ENCODE results near the gene EIPR1. TPM values are rescaled to one million over a fixed set of nuclear protein-coding genes. Genes with fewer than 3 reads are reported as not detected.

Gene EIPR1
- total RNA-seq, 1 experiment from 2014 or later: 69.5 TPM

DNA sequence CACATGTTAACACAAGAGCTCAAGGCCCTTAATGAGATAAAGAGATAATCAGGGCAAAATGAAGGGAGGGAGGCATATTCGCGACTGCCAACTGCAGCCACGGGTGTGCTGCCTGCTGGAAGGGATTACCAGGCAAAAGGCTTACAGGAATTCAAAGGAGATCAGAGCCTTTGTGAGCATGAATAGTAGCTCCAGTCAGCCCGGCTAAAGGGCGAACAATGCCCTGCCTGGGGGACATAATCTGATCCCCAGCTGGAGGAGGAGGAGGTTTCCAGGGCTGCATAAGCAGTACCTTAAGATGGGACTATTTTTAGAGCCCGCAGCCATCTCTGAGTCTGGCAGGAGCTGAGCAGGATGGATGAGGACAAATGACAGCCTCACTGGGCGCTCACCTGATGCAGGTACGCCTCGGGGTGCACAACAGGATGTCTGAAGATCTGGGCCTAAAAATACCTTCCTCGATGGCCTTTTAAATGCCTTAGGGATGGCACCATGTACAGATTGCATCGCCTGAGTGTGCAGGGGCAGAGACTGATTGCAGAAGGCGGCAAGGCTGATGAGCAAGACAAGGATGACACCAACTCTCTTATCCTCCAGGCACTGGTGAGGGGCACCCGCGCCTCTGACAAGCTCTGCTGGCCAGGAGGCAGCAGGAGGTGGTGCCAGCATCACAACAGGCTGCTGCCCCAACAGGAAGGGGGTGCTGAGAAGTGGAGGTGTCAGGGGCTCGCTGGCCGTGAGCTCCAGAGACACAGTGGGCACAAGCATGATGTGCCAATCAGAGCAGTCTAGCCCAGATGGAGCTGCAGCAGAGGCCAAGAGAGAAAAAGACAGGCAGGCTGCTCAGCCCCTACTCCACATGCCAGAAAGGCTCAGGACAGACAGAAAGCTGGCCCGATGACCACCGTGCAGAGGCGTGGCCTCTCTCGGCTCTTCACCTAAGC, 111.4 kb downstream of the EIPR1 start:
- in situ Hi-C loops (cut with HindIII; ENCODE audit: low sequenced_read_pairs): no loop called here
- DNase-seq (ENCODE audit: low spot score): peak; percentile 89

DNA sequence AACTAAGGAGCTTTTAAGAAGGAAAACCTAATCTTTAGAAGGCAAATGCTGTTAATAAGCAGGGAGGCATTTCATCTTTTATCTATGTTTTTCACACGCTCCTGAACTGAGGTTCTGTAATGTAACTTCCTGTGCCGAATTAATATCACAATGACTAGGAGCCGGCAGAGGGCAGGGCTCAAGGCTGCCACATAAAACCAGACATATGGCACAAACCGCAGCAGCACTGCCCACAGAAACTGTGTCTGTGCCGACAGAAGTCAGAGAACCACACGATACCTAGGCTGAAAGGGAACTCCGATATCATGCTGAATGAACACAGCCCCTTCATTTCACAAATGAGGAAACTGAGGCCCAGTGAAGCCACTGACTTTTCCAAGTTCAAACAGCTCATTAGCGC, 112.1 kb downstream of the EIPR1 start:
- in situ Hi-C loops (cut with HindIII; ENCODE audit: low sequenced_read_pairs): no loop called here
- DNase-seq (ENCODE audit: low spot score): no peak

DNA sequence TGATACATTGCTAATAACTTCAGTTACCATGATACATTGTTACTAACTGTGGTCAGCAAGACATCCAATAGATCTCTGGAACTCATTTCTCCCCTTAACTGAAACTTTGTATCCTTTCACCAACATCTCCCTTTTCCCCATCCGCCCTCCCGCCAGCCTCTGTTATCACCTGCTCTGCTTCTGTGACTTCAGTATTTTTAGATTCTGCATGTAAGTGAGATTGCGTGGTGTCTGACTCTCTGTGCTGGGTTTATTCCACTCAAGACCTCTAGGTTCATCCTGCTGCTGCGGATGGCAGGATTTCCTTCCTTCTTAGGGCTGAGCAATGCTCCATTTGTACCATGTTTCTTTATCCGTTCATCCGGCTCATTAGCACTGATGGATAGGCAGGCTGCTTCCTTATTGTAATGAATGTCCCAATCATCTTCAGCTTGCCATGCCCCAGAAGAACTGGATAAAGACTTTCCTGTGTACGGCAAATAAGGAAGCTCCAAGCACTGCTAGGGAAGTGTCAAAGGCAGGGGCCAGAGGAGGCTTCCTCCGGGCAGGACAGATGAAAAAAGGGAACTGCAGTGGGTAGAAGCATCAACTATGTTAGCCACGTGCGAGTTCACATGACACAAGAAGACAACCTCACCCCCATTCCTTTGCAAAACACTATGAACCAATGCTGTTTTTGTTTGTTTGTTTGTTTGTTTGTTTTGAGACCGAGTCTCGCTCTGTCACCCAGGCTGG, 113.4 kb downstream of the EIPR1 start:
- in situ Hi-C loops (cut with HindIII; ENCODE audit: low sequenced_read_pairs): no loop called here
- DNase-seq (ENCODE audit: low spot score): no peak

DNA sequence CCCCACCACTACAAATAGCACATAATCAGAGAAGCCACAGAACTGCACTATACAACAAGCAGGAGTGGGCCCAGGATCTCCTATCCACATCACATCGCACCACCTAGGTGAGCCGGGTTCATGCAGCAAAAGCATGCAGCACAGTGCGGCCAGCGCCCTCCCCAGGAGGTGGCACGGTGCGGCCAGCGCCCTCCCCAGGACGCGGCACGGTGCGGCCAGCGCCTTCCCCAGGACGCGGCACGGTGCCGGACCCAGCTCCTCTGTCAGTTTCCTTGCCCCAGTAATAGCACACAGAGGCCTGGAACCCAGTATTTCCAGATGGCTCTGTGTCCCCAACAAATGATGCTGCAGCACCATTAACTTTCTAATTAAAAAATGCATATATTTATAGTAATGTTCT, 114.1 kb downstream of the EIPR1 start:
- DNase-seq (ENCODE audit: low spot score): no peak
- in situ Hi-C loops (cut with HindIII; ENCODE audit: low sequenced_read_pairs): no loop called here

DNA sequence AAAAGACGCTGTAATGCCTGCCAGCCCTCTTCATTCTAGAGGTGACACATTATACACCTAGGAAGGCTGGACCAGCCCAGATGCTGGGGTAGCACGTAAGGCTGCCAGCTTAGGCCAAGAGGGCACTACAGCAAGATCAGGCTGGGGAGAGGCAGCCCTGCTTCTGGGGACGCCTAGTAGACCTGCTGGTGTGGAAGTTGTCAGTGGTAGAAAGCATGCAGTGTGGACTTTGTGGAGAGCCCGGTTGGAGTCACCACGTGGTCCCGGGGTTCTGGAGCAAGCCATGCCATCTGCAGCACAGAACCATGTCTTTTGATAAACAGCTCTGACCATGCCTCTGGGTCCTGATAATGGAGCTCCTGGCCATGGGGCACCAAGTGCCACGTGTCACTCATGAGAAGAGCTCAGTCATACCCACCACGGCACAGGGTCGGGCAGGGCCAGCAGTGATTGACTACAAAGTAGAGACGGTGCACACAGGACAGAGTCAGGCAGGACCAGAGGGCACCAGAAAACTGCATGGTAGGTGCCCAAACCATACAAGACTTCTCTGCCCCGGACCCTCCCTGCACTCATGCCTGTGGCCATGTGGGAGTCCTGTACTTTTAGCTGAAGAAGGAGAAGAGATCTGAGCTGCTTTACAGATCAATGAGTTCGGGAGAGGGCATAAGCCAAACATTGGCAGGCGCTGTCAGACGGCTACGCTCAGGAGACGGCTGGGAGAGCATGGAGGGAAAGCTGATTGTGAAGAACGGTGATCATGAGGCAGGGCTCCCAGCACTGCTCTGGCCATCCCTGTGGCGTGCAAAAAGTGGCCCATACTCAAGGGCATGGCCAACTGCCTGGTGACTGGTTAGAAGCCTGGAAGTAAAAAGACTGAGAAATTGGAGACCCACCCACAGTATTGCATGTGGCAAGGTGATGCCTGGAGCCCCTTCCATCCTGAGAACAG, 114.9 kb downstream of the EIPR1 start:
- in situ Hi-C loops (cut with HindIII; ENCODE audit: low sequenced_read_pairs): no loop called here
- DNase-seq (ENCODE audit: low spot score): no peak

DNA sequence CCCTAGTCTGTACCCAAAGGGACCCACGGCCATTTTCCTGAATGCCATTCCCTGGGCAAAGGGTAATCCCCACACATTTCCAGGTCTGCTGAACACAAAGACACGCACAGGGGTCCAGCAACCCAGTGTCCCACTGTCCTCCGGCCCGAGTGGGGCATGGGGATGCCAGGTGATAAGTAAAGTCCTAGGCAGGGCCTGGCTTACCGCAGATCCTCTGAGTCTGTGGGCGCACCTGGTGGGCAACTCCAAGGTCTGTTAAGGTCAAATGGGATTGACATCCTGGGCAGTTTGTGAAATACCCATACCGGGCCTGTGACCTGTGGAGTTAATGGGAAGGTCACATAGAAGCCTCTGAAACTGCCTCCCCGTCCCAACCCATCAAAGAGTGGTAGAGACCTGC, 116.1 kb downstream of the EIPR1 start:
- DNase-seq (ENCODE audit: low spot score): no peak
- in situ Hi-C loops (cut with HindIII; ENCODE audit: low sequenced_read_pairs): no loop called here

DNA sequence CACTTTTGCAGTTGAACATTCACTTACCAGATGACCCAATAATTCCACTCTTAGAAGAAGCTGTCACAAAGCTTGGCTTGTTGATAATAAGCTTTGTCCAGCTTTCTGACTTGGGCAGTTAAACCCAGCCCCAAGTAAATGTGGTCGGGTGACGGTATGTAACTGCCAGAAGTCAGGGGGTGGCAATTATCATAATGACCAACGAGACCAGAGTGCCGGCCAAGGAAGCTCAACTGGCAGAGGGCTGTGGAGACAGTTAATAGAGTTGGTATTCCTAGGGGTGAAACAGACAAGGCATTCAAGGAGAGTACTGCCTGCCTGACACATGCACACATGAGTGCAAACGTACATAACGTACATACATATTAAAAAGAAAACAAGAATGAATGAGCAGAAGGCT, 116.7 kb downstream of the EIPR1 start:
- no peak for DNase-seq (ENCODE audit: low spot score)
- in situ Hi-C loops (cut with HindIII; ENCODE audit: low sequenced_read_pairs): no loop called here

DNA sequence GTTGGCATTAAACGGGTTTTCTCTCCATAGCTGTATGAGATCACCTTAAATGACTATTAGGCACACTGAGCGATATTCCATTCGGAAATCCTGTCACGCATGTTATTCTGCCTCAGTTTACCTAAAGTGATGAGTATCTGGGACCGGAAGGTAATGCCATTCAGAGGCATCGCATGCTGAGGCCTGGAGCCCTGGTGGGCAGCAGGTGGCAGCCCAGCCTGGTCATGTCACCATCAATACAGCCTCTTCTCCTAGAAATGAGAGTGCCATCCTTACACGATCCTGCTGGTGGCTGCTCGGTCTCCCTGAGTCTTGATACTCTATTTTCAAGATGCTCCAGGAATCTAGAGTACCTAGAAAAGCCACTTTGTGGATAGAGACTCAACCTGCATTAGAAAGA, 119.8 kb downstream of the EIPR1 start:
- in situ Hi-C loops (cut with HindIII; ENCODE audit: low sequenced_read_pairs): no loop called here
- DNase-seq (ENCODE audit: low spot score): peak; percentile 57

DNA sequence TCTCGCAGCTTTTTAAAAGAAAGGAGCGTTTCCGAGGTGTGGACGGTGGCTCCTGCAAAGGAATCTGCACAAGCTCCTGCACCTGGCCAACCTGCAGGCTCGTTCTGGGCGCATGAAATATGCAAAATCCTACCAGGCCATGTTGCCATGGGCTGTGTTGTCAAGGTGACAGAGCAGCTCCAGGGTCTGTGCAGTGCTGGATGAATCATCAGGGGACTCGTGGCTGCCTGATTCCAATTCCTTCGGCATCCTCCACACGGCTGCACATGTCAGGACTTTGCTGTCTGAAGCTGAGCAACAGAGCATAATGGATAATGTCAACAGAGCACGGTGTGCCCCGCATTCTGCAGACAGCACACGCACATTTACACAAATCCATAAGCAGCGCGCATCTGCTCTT, 120.5 kb downstream of the EIPR1 start:
- DNase-seq (ENCODE audit: low spot score): peak; percentile 42
- in situ Hi-C loops (cut with HindIII; ENCODE audit: low sequenced_read_pairs): no loop called here

DNA sequence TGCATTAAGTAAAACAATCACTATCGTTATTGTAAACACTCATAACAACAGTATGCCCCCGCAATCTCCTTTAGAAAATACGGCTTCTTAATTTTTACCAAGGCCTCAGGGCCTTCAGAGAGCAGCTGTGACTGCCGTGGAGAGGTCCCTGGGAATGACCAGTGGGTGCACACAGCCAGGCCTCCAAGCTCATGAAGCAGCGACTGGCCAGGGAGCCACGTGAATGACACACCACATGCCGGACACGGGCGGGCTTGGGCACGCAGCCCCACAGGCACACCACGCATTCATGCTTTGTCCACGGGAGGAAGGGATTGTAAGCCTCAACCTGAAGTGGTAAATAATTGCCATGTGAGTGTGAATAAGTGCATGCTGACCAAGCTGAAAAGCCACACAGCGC, 121.0 kb downstream of the EIPR1 start:
- in situ Hi-C loops (cut with HindIII; ENCODE audit: low sequenced_read_pairs): no loop called here
- DNase-seq (ENCODE audit: low spot score): no peak

DNA sequence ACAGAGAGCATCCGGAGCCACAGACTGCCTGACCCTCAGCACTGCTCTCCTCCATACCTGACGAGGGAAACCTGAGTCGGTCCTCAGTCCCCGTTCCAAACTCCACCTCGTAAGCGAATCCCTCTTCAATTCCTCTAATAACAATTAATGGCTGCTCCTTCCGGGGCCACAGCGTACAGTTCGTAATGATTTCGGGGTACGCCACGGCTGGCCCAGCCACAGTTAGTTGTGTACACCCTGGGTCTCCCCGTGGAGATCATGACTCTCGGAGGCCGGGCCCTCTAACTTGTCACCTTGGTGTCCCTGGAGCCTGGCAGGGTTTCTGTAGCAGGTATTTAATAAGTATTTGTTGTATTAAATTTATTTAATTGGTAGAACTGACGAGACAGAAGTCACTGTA, 121.5 kb downstream of the EIPR1 start:
- in situ Hi-C loops (cut with HindIII; ENCODE audit: low sequenced_read_pairs): no loop called here

DNA sequence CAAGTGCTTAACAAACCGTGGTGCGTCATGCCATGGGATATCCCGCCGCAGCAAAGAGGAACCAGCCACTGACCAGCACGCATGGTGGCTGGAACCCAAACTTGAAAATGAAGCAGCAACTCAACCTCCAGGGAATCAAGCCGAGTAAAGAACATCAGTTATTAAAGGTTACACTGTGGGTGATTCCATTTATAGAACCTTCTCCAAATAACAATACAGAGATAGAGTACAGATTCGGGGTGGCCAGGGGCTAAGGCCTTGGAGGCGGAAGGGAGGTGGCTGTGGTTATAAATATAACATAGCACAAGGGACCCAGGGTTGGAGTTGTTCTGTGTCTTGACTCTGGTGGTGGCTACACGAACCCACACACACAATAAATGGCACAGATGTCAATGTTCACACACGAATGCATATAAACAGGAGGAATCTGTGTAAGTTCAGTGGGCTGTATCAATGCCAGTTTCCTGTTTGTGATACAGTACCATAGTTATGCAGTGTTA, 123.1 kb downstream of the EIPR1 start:
- in situ Hi-C loops (cut with HindIII; ENCODE audit: low sequenced_read_pairs): no loop called here
- no peak for DNase-seq (ENCODE audit: low spot score)

More for the DNA sequence above, 121.5 kb downstream of the EIPR1 start:
- no peak for DNase-seq (ENCODE audit: low spot score)

DNA sequence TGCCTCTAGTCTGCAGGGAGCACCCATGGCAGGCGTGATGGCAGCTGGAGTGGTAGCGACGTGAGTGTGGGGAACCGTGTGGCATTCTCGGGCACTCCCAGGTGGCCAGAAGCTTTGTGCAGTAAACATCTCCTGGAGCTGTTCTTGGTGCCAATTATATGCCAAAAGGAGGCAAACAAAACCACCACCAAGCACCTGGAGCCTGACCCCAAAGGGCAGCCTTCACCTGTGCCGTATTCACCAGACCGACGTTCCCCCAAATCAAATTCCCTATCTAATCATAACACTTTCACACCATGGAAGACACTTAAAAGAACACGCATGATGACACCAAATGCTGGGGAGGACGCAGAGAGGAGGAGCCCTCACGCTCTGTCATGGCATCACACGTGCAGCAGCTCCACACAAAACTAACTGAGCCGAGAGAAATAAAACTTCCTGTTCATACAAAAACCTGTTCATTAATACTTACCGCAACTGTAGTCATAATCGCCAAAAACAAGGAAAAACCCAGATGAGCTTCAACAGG, 123.6 kb downstream of the EIPR1 start:
- no peak for DNase-seq (ENCODE audit: low spot score)
- in situ Hi-C loops (cut with HindIII; ENCODE audit: low sequenced_read_pairs): no loop called here

DNA sequence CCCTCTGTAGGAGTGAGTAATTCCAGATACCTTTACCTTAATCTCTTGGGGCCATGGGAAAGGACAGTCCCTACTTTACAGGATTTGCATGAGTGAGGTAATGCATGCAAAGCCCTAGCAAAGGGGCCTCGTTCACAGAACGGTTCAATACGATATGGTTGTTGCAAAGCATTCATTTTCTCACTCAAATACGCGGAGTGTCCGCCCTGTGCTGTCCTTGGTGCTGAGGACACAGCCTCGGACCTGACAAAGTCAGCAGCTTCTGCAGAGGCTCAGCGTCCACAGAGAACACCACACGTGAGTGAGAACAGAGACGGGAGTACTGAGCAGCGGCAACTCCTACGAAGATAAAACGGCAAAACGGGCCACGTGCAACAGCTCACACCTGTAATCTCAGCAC, 125.7 kb downstream of the EIPR1 start:
- in situ Hi-C loops (cut with HindIII; ENCODE audit: low sequenced_read_pairs): no loop called here

DNA sequence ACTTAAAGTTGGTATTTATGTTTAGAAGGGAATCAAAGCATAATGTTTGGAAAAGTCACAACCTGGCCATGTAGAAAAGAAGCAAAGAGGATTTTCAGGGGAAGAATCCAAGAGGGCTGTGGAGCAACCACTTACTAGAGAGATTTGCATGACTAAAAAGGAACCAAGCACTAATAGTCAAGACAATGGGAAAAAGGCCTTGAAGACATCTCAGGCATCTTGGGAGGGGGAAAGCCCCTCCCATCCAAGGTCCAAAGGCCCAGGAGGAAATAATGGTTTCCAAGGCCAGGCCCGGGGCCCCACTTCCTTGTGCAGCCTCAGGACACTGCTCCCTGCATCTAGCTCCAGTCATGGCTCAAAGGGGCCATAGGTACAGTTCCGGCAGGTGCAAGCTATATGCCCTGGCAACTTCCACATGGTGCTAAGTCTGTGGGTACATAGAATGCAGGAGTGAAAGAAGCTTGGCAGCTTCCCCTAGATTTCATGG, 128.1 kb downstream of the EIPR1 start:
- DNase-seq (ENCODE audit: low spot score): no peak
- in situ Hi-C loops (cut with HindIII; ENCODE audit: low sequenced_read_pairs): no loop called here

More for the DNA sequence above, 125.7 kb downstream of the EIPR1 start:
- no peak for DNase-seq (ENCODE audit: low spot score)

DNA sequence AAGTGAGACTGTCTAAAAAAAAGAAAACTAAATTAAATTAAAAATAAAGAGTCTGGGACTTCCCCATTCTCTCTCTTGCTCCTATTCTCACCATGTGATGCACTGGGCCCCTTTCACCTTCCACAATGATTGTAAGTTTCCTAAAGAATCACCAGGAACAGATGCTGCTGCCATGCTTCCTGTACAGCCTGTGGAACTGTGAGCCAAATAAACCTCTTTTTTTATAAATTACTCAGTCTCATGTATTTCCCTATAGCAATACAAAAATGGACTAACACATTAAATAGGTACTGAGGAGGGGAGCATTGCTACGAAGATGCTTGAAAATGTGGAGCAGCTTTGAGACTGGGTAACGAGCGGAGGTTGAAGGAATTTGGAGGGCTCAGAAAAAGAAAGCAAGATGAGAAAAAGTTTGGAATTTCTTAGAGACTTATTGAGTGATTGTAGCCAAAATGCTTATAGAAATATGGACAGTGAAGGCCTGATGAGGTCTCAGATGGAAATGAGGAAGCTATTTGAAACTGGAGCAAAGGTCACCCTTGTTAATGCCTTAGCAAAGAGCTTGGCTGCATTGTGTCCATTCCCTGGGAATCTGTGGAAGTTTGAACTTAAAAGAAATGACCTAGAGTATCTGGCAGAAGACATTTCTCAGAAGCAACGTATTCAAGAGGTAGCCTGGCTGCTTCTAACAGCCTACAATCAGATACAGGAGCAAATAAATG, 128.7 kb downstream of the EIPR1 start:
- in situ Hi-C loops (cut with HindIII; ENCODE audit: low sequenced_read_pairs): no loop called here
- DNase-seq (ENCODE audit: low spot score): no peak

DNA sequence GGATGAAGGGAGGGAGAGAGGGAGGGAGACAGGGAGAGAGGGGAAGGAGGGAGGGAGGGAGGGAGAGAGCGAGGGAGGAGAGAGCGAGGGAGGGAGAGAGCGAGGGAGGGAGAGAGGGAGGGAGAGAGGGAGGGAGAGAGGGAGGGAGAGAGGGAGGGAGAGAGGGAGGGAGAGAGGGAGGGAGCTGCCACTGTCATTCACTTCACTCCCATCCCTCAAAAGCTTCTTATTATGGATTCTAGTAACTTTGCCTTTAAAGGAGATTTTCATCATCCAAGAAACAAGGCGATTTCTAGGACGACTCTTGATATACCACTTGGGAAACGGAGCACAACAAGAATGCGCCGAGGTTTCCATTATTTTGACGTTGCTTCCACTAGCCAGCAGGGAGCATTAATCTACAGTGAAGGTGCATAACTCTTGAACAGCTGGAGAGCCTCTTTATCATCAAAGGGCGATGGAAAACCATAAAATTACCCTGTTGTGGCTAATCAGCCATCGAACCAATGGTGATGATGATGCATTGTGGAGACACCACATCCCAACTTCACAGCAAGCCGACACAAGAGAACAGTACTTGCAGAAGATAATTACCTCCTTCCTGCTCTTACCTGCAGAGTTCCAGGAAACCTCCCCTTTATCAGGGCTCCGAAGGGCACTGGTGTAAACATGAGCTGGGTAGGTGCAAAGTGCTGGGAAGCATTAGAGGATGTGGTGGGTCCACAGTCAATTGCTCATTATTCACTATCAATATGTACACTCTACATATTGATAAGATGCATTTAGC, 130.5 kb downstream of the EIPR1 start:
- DNase-seq (ENCODE audit: low spot score): no peak
- in situ Hi-C loops (cut with HindIII; ENCODE audit: low sequenced_read_pairs): no loop called here
